ENCODE results near the gene SLC43A3.
"Not testable (repeated sequence)": the region's sequence is repeated elsewhere in the genome, so short reads cannot be mapped to it uniquely, and the experiment has no call there.

SLC43A3 gene

DNA sequence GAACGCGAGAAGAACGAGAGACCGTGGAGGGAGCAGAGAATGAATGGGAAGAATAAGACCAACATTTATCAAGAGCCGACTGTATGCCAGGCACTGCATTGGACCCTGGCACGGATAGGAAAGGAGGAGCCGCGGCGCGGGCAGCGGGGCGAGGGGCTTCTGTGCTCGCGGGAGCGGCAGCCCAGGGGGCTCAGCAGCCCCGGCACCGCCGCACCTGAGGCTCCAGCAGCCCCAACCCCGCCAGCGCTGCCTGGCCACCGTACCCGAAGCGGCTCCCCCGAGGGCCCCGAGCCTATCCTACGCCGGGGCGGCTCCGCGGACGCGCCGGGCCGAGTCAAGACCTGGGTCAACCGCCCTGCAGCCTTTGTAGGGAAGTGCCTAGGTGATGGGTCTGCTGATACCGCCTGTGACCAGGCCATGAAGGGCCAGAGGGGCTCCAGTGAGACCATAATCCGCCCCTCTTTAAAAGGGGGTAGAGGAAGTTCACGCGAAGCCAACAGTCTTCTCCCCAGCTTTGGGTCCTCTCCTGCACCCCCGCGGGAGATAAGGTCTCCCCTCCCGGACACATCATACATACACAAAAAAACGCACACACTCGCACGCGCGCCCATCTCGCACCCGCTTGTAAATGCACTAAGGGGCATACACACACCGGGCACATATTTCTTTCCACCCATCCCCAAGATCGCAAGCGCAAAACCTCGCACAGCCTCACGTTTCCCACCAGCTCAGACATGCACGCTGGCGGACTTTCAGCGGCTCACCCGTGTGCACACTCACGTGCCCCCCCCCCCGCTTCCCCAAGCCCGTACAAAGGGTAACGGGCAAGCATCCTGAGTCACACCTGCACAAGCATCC lies 32.5 kb upstream of the SLC43A3 start:
- DNase-seq: peak; percentile 14

DNA sequence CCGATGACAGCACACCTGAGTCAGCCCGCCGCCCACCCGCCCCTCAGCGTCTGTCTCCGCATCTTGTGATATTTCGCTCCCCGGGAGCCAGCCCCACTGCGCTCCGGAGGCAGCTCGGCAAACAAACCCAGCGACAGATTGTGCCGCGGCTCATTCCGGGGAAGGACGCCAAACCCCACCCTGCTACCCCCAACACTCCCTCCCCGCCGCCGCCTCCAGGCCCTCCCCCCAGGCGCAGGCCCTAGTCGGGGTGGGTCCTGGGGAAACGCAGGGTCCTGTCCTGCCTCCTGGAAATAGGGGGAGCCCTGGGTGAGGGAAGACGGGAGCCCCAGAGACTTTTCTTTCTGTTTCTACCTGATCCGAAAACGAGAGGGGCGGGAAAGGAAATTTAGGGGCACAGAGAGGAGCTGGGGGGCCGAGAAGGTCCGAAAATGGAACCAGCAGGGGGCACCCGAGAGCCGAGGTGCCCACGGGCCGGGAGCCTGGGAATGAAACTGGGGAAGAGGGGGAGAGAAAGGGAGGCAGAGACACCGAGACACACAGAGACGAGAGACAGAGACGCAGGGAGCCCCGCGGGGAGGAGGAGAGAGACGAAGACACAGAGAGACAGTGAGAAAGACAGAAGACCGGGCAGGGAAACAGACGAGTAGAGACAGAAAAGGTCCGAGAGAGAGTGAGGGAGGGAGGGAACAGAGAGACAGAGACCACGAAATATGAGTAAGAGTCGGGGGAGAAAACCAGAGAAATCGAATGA lies 31.7 kb upstream of the SLC43A3 start:
- peak; percentile 43 for DNase-seq

DNA sequence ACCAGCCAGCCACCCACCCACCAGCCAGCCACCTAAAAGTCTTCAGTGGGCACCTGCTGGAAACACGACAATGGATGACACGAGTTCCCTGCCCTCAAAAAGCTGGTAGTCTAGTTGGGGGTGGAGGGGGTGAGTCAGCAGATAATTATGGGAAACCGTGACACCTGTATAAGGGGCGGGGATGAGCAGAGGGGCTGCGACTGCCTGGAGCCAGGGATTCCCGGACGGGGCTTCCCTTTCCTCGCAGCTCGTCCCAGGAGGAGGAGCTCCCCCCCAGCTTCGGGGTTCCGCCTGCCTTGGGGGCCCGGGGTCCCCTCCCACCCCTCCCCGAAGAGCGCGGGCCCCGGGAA lies 31.1 kb upstream of the SLC43A3 start:
- peak; percentile 25 for DNase-seq

DNA sequence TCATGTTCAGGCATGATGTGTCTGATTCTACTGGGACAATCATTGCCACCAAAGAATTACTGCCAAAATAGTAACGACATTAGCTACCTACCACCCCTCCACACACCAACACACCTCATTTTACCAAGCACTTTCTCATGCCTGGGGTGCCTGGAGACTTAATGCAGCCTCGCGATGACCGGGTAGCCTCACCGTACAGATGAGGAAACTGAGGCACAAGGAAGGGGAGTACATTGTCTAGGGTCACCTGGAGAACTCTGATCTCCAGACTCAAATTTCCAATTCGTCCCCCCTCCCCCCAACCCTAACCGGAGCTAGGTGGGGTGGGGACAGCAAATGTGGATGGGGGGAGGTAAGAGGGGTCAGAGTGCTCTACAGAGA lies 30.7 kb upstream of the SLC43A3 start:
- no peak for DNase-seq

DNA sequence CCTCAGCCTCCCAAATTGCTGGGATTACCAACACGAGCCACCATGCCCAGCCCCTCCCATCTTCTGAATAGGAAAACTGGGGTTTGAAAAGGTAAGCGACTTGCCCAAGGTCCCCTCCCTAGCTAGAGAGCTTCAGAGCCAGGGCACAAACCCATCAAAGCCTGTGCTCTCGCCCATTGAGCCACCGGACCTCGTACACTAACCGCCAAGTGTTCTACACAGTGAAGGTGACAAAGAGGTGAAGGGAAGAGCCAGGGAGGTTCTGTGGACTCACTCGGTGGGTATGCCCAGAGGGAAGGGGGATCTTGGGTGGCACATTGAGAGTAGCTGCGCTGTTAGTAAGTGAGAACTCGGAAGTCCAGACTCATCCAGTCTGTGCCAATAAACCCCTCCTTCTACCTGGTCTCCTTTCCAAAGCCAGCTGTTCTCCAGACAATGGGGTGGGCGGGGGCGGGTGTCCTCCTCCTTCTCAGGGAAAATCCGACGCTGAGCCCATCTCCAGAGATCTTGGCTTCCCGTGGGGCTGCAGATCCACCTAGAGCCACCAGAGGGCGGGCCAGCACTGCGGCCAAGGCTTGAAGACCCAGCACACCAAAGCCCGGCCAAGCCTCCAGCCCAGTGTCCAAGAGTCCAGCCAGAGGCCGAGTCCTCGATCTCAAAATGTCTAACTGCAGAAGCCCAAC lies 30.2 kb upstream of the SLC43A3 start:
- DNase-seq: peak; percentile 74

DNA sequence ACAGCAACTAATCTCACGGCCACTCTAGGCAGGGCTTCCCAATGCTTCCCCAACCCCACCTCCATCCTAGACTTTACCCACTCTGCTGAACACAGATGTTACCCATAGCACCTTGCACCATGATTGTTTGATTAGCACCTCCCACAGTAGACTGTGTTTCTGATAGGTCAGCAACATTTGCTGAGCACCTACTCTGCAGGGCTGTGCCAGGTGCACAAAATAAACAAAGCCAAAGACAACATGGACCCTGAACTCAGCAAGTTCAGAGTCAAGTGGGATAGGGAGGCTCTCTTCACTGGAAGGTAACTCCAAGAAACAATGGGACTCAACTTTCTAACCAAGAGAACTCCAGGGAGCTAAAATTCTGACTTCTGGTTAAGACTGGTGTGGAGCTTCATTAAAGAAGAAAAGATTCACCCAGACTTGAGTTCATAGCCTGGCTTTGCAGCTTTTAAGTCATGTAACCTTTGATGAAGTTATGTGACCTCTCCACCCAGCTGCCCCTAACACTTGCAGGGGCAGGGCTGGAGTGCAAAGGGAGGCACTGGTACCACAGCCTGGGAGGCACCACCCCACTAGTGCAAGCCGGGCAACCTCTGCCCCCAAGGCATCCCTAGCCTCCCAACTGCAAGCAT lies 26.7 kb upstream of the SLC43A3 start:
- DNase-seq: no peak

- no peak for DNase-seq
Measured at GRCh38 chr11:57446055-57446454, 19.1 kb upstream of the SLC43A3 start.

DNA sequence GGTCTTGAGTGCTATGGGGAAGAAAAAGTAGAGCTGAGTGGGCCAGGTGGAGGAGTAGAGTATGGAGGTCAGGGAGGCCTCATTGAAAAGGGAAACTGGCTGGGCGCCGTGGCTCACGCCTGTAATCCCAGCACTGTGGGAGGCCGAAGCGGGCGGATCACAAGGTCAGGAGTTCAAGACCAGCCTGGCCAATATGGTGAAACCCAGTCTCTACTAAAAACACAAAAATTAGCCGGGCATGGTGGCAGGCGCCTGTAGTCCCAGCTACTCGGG lies 18.1 kb upstream of the SLC43A3 start:
- not testable (repeated sequence) for DNase-seq

DNA sequence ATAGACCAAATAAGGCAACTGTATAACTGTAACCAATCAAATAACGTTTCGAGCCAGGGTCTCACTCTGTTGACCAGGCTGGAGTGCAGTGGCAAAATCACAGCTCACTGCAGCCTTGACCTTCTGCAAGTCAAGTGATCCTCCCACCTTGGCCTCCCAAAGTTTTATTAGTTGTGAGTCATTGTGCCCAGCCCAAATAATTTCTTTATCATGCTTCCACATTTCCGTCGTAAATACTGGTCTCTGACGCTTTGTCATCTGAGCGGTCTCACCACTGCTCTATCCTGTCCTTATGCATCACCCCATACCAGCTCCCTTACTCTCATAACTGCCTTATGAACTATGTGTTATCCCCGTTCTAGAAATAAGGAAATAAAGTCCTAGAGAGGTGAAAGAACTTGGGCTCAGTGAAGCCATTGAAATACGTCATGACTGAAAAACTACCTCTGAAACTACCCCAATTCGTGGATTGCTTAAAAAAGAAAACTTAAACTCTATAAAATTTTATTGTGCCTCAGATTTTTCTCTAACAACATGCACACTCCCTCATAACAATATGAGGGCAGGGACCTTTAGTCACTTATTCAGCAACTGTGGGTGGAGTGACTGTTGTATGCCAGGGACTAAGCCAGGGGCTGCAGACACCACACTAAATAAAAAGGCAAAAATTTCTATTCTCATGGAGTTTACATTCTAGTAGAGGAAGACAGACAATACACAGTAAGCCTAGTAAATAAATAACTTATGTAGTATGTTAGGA lies 17.6 kb upstream of the SLC43A3 start:
- DNase-seq: no peak

- no peak for DNase-seq
Measured at GRCh38 chr11:57440744-57441414, 14.0 kb upstream of the SLC43A3 start.

- DNase-seq: no peak
Measured at GRCh38 chr11:57439786-57440185, 12.9 kb upstream of the SLC43A3 start.

- DNase-seq: no peak
Measured at GRCh38 chr11:57438345-57439285, 11.7 kb upstream of the SLC43A3 start.

GRCh38 chr11:57436031-57436430 lies 9.1 kb upstream of the SLC43A3 start:
- no peak for DNase-seq

- no peak for DNase-seq
Measured at GRCh38 chr11:57434640-57435546, 8.0 kb upstream of the SLC43A3 start.

GRCh38 chr11:57432714-57433163 lies 5.8 kb upstream of the SLC43A3 start:
- DNase-seq: no peak

DNA sequence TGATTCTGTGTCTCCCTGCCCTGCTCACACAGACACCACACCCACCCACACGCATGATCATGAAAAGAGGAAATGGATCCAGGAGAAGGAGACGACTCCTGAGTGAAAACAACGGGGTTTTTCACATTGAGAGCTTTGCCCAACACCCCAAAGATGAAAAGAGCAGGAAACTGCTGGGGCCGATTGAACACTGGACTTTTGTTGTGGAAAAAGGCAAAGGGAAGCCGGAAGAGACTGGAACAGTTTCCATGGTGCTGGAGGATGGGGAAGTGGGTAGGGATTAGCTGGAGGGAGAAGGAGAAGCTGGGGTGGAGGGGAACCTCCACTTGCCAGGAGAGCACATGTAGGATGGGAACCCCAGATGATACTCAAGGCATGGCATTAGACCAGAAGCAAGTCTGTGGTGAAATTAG lies 5.2 kb upstream of the SLC43A3 start:
- no peak for DNase-seq

DNA sequence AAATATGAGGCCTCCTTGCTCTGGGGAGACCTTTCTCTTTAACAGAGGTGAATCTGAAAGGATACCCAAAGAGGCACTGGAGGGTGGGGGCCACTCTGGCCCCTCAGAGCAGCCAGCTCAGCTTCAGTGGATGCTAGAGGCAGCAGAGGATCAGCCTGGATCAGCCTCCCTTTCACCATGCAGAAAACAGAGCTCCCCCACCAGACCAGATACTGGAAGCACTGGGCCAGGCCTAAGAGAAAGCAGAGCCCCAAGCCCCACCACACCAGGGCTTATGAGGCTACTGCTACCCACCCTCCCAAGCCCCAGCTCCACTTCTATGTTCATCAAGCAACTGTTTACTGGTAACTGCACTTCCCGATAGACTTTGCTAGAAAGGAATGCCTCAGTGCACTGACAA lies 4.0 kb upstream of the SLC43A3 start:
- DNase-seq: no peak

DNA sequence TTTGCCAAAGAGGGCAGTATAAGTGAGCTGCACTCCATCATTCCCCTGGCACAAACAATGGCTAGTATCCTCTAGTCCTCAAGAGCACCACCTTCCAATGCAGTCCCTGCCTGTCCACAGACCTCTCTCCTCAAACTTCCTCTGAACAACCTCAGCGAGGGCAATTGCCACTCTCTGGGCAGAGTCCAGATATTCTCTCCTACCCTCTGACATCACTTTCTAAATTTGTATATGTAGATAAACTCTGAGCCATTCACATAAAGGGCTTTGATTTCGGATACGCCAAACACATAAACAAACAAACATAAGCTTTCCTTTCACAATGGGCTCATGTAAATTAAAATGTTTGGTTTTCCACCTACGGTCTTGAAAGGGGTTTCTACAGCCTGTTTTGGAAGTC lies 3.0 kb upstream of the SLC43A3 start:
- no peak for DNase-seq

DNA sequence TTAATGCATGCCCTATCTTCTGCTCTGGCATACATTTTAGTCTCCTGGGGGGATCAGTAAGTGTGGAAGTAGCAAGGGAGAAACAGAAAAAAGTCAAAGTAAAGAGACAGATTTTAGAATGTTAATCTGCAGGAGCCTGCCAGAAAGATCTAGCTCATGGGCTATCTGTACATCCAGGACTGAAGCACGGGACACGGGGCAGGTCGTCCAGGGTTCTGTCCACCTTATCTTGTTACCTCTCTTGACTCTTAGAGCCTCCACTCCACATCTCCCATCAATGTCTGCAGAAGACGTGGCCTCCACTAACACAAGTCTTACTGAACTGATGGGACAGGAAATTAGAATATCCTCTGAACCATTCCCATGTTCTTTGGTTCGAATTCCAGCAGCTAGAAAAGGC lies 1.7 kb upstream of the SLC43A3 start:
- DNase-seq: no peak

- no peak for DNase-seq
Measured at GRCh38 chr11:57427727-57428082, 784 bp upstream of the SLC43A3 start.

Data from CD4-positive, alpha-beta T cell treated with Interleukin-21 for 1 hour (primary cell).